Measurements from ENCODE around the gene HNRNPL.
"Not testable (repeated sequence)": the region's sequence is repeated elsewhere in the genome, so short reads cannot be mapped to it uniquely, and the experiment has no call there.

Gene HNRNPL

DNA sequence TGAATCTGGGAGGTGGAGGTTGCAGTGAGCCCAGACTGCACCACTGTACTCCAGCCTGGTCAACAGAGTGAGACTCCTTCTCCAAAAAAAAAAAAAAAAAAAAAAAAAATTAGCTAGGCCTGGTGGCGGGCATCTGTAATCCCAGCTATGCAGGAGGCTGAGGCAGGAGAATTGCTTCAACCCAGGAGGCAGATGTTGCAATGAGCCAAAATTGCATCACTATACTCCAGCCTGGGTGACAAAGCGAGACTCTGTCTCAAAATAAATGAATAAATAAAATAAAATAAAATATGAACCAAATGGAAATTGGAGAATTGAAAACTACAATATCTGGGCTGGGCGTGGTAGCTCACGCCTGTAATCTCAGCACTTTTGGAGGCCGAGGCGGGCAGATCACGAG lies 20.6 kb downstream of the HNRNPL start:
- peak; percentile 81 for DNase-seq (ENCODE audit: low read depth)

DNA sequence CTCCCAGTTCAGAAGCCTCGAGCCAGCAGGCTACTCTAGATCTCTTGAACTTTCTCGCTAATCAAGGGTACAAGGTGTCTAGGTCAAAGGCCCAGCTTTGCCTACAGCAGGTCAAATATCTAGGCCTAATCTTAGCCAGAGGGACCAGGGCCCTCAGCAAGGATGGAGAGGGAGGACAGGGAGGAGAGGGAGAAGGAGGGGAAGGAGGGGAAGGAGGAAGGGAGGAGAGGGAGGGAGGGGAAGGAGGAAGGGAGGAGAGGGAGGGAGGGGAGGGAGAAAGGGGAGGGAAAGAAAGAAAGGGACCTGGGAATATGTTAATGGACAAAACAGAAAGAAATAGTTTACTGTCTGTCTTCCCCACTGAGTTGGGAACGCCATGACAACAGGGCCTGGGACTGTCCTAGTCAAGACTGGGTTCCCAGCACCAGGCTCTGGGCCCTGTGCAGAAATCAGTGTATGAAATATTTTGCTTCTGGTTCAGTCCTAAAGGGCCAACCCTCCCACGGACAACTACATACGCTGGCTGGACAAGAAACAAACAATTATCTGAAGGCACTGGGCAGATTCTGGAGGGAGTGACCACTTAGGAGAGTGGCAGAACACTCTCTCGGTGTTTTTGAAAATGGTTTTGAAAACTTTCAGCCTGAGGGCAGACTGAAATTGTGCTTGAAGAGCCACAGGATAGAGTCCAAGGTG lies 22.8 kb downstream of the HNRNPL start:
- DNase-seq (ENCODE audit: low read depth) = no peak

DNA sequence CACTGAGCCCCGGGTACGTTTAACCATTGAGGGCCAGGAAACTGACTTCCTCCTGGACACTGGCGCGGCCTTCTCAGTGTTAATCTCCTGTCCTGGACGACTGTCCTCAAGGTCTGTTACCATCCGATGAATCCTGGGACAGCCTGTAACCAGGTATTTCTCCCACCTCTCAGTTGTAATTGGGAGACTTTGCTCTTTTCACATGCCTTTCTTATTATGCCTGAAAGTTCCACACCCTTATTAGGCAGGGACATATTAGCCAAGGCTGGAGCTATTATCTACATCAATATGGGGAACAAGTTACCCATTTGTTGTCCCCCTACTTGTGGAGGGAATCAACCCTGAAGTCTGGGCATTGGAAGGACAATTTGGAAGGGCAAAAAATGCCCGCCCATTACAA lies 23.9 kb downstream of the HNRNPL start:
- DNase-seq (ENCODE audit: low read depth) = not testable (repeated sequence)

DNA sequence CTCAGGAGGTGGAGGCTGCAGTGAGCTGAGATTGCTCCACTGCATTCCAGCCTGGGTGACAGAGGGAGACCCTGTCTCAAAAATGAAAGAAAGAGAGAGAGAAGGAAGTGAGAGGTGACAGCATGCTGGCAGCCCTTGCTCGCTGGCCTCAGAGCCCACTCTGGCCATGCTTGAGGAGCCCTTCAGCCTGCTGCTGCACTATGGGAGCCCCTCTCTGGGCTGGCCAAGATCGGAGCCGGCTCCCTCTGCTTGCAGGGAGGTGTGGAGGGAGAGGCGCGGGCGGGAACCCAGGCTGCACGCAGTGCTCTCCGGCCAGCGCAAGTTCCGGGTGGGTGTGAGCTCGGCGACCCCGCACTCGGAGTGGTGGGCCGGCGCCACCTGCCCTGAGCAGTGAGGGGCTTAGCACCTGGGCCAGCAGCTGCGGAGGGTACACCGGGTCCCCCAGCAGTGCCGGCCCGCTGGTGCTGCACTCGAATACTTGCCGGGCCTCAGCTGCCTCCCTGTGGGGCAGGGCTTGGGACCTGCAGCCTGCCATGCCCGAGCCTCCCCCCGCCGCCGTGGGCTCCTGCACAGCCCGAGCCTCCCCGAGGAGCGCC lies 28.5 kb downstream of the HNRNPL start:
- DNase-seq (ENCODE audit: low read depth) = not testable (repeated sequence)

DNA sequence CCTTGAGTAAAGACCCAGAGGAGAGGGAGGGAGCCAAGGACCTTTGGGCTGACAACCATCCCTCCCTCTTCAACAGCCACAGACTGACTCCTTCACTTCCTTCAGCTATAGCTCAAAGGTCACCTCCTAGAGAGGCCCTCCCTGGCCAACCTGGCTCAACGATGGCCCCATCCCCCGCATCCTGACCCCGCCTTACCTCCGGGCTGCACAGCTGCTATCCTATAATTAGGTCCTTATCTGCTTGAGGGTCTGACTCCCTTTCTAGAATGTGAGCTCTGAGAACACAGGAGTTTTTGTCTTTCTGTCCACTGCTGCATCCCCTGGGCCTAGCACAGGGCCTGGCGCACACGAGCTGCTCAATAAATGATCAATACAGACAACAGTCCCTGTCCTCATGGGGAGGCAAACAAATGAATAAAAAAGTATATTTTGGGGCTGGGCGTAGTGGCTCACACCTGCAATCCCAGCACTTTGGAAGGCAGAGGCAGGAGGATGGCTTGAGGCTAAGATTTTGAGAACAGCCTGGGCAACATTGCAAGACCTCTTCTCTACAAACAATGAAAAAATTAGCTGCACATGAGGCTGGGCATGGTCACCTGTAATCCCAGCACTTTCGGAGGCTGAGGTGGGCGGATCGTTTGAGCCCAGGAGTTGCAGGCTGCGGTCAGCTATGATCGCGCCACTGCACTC lies 30.4 kb downstream of the HNRNPL start:
- DNase-seq (ENCODE audit: low read depth) = no peak

DNA sequence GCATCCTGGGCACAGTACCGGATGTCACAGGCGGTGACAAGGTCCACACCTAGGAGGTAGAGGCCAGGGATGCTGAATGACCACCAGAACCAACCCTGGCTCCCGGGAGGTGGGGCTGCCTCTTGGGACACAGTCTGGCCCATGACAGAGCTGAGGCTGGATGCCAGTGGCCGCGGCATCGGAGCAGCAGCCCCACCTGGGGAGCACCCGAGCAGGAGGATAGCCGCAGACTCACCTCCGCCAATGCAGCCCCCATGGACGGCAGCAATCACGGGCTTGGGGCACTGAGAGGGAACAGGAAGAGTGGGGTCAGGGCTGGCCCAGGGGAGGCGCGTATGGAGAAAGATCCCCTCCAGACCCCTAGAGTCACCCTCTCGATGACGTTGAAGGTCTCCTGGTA lies 32.7 kb downstream of the HNRNPL start:
- DNase-seq (ENCODE audit: low read depth) = no peak

DNA sequence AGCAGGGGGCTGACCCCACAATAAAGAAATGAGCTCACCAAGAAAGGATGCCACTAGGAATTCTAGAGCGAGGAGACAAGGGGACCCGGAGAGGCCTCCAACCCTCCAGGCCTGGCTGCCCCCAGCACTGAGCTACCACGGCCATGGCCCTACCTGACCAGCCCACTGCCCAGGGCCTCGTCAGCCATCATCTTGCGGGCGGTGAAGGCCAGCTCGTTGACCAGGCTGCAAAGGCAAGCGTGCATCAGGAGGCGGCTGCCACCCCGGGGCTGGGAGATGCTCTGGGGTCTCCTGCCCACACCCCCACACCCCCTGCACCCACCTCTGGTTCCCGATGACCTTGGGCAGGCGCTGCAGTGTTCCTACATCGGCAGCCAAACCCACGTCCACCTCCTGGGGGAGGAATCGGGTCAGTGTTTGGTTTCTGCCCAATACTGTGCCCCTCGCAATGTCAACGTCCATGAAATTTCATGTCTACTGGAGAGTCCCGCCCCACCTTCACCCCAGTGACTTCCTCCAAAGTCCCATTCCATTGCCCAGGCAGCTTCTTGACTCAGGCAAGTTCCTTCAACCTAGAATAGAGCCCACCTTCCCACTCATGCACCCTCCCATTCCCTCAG lies 33.5 kb downstream of the HNRNPL start:
- DNase-seq (ENCODE audit: low read depth) = no peak

DNA sequence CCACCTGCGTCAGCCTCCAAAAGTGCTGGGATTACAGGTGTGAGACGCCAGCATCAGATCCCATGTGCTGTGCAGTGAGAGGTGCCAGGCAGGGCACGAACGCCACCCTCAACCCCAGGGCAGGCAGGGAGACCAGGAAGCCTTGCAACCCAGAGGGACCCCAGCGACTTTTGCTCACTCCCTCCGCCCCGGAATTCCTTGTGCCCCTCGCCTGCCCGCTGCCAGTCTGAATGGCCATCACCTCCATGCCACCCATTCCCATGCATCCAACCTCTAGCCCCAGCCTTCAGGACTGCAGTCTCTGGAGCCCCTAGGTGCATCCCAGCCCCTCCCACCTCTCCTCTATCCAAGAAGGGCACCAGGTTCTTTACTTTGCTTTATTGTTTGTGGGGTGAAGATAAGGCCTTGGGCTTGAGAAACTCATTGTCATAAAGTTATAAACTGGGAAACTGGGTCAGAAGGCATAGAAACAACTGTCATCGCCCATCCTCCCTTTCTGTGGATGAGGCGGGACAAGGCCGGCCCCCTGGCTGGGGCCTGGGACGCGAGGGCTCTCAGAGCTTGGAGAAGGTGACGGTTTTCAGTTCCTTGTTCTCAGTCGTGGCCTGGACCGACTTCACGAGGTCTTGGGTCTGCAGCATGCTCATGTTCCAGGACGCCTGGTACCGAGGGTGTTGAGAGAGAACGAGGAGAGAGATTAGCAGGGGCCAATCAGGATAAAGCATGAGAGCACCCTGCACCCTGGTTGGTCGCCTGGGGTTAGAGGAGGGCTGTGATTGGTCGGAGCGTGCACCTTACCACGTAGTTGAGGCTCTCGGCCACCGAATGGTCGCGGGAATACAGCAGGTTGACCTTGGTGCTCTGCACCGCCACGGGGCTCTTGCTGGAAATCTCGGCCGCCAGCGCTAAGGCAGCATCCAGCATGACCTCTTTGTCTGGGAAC lies 34.5 kb downstream of the HNRNPL start:
- no peak for DNase-seq (ENCODE audit: low read depth)

DNA sequence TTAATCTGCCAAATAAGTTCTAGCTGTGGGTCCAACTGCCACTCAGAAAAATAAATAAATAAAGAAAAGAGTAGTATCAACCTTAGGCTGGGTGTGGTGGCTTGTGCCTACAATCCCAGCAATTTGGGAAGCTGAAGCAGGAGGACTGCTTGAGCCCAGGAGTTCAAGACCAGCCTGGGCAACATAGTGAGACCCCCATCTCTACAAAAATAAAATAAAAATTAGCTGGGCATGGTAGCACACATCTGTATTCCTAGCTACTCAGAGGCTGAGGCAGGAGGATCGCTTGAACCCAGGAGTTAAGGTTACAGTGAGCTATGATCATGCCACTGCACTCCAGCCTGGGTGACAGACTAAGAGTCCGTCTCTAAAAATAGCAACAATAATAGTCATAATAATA lies 35.9 kb downstream of the HNRNPL start:
- not testable (repeated sequence) for DNase-seq (ENCODE audit: low read depth)

DNA sequence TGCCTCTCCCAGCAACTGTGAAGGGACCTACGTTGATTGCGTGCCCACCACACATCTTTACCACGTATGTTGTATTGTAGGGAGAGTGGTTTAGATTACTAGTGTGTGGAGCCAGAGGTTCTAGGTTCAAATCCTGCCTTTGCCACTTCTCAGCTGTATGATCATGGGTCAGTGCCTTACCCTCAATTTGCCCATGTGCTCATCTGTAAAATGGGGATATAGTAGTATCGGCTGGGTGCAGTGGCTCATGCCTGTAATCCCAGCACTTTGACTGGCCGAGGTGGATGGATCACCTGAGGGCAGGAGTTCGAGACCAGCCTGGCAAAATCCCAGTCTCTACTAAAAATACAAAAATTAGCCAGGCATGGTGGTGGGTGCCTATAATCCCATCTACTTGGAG lies 36.5 kb downstream of the HNRNPL start:
- no peak for DNase-seq (ENCODE audit: low read depth)

DNA sequence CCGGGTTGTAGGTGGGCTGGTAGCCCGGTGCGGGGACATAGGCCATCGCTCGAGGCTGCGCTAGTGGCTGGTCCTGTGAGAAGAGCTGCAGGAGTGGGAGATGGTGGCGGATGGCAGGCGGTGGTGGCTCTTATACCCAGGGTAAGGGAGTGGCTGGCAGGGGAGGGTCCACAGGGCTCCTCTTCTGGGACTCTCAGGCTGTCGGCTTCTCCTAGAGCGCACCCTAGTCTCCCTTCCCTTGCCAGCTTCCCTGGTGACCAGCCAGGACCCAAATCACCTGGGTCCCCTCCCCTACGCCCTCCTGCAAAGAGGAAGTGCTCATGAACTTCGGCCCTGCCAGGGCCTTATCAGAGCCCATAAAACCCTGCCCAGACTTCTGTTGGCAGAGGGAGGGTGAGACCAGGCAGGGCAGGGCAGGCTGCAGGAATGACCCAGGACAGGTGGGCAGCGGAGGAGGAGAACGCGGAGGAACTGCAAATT lies 36.9 kb downstream of the HNRNPL start, which contains the start of gene LGALS4:
Gene LGALS4 (minus strand): TSS at position 105 of the 480 bp plus-strand sequence. CDS start 59 bp downstream, at position 46.
- no peak for DNase-seq (ENCODE audit: low read depth)

DNA sequence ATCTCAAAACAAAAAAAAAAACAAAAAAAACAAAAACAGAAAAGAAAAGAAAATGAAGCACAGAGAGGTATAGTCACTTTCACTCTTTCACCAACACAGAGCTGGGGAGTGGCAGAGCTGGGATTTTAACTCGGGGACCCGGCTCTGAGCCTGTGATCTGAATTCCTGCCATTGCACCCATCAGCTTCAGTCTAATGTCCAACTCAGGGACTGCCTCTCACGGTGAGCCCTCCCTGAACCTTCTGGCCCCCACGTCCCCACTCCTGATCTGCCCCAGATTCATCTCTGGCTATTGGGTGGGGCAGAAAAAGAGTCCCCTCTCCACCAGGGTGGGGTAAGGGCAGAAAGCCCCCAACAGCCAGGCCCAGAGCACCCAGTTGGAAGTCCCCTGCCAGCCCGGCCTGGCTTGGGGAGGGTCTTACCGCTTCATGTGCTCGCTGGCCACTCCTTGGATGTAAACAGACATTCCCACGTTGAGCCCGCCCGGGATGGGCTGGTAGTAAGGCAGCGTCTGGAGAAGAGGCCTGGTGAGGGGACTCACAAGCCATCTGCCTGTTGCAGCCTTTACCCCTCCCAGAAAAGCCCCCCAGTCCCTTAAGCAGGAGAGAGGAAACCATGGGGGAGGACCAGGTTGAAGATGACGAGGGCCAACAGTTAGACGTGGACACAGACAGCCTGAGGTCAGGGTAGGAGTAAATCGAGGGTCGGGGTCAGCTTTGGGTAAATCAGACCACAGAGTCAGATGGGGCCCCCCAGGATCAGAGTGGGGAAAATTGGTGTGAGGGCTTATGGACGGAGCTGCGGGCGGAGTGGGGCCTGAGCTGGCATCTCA lies 37.6 kb downstream of the HNRNPL start:
- no peak for DNase-seq (ENCODE audit: low read depth)

DNA sequence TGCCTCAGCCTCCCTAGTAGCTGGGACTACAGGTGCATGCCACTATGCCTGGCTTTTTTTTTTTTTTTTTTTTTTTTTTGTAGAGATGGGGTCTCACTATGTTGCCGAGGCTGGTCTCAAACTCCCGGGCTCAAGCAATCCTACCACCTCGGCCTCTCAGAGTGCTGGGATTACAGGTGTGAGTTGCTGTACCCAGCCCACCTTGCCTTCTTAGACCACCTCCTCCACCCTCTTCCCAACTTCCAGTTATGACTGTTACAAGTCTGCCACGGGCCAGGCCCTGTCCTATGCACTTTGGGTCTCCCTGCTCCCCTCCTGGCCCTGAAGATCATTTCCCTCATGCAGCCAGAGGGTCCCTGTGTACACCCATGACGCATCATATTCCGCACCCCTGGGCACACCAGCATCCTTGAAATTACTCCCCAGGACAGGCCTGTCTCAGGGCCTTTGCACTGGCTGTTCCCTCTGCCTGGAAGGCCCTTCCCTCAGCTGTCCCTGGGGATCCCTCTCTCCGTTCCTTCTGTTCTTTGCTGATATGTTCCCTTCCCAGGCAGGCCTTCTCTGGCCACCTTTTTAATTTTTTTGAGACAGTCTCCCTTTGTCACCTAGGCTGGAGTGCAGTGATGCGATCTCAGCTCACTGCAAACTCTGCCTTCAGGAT lies 40.1 kb downstream of the HNRNPL start:
- DNase-seq (ENCODE audit: low read depth) = no peak

DNA sequence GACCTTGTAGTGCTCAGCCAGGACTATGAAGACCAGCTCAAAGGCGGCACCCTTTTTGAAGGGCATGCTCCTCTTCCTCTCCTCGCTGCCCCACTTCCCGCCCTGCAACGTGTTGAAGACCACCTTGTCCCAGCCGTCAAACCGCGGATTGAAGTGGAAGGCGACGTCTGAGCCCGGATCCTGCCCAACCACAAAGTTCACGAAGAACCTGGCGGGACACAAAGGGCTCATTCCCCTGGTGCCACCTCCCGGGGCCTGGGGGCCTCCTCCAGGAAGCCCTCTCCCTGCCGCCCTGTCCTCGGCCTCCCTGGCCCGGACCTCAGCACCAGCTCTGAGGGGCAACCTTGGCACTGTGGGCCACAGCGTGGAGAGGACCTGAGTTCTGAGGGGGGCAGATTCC lies 41.0 kb downstream of the HNRNPL start:
- DNase-seq (ENCODE audit: low read depth) = no peak

DNA sequence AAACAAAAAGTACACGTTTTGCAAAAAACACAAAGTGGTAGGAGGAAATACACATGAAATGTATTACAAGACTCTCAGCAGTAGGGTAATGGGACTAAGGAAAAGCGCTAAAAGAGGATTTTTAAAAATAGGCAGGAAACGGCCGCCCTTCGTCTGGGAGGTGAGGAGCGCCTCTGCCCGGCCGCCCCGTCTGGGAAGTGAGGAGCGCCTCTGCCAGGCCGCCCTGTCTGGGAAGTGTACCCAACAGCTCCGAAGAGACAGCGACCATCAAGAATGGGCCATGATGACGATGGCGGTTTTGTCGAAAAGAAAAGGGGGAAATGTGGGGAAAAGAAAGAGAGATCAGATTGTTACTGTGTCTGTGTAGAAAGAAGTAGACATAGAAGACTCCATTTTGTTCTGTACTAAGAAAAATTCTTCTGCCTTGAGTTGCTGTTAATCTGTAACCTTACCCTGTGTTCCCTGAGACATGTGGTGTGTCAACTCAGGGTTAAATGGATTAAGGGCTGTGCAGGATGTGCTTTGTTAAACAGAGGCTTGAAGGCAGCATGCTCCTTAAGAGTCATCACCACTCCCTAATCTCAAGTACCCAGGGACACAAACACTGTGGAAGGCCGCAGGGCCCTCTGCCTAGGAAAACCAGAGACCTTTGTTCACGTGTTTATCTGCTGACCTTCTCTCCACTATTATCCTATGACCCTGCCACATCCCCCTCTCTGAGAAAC lies 42.2 kb downstream of the HNRNPL start:
- DNase-seq (ENCODE audit: low read depth) = peak; percentile 66

DNA sequence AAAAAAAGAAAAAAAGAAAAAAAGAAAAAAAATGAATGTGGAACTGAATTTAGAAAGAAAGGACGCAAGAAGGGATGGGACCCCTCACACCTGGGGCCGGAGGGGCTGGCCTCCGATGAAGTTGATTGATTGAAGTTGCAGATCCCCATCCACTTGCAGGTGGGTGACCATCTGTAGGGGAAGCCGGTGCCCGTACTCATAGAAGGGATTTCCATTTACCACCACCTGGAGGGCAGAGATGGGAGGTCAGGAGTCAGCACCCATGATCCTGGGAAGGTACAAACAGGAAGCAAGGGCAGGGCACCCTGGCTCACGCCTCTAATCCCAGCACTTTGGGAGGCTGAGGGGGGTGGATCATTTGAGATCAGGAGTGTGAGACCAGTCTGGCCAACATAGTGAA lies 43.4 kb downstream of the HNRNPL start:
- no peak for DNase-seq (ENCODE audit: low read depth)

DNA sequence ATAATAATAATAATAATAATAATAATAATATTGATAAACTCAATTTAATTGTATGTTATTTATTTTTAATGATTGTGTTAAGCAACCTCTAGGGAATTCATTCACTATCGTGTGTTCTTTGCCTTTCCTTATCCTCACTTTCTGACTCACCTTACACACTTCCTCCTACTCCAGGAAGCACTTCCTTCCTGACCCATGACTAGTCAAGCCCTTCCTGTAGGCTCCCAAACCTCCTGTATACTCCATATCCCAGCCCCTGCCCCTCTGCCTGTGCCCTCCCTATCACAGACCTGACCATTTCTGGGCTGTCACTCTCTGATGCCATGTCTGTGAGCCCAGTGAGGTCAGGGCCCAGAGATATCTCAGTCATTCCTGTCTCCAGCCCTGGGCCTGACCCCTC lies 44.6 kb downstream of the HNRNPL start:
- DNase-seq (ENCODE audit: low read depth) = no peak

DNA sequence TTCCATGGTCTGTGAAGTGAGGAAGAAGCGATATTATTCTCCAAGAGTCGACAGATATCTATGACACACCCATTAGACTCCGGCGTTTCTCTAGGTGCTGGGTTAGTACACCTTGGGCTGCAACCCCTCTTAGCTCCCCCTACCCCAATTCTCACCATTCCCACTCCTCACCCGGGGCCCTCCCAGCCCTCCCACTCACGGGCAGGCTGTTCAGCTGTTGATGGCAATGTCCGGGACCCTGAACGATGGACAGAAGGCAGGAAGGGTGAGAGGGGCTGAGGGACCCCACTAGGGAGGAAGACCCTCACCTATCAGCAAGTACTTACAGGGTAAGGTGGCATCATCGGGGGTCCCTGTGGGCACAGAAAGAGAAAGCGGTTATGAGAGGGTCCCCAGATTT lies 46.2 kb downstream of the HNRNPL start:
- no peak for DNase-seq (ENCODE audit: low read depth)

DNA sequence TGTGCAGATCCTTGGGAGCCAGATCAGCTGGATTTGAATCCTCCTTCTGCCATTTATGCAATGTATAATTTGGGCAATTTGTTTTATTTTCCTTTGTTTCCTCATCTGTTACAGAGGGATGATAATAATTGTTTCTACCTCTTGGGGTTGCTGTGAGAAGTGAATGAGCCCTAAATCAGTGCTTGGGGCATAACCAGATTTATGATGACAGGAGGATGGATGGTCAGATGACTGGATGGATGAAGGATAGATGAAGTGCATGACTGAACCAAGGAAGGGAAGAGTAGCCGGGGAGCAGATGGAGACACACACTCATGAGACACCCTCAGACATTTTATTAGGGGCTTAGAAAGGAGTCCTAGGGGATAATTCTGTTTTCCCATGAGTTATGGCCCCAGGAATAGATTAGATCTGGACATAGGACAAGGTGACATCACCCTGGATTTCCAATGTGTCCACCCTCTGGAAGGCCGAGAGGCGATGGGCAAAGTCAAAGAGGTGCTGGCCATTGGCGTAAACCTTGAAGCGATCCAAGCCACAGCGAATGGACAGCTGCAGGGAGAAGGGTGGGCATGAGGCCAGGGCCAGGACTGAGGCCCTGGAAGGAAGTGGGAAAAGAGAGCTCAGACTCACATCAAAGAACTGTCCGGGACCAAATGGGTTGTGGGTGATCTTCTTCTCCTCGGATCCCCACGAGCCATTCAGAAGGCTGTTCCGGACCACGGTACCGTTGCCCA lies 48.3 kb downstream of the HNRNPL start:
- DNase-seq (ENCODE audit: low read depth) = no peak

Data from iris pigment epithelial cell (primary cell).